ENCODE data around the gene PHC2.

The PHC2 gene

DNA sequence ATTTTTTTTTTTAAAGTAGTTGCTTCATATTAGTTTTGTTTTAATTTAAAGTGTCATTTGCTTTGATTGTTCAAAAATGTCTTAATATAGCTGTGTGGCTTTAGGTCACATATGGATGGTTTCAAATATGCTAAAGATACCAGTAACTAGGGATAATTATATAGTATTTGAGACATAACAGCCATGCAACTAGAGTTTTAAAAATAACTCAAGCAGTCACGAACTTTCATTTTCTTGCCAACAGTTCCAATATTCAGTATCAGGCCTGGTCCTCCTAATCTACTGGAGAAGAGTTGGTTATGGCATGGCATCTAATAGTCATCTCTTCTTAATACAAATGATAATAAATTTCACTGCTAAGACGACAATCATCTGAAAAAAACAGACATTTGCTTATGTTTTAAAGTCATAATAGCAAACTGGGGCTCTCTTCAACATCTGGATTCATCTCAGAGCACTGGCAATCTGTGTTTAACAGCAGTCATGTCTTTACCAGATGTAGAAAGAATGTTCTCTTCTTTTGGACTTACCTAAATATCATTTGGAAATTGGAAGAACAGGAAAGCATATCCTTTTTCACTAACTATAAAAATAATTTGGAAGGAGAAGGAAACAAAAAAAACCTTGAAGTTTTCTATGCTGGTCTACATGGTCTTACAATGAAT, 85.9 kb downstream of the PHC2 start:
- TF ChIP-seq CTCF (conservative IDR thresholded peaks at IDR 0.05; ENCODE audit: low read depth, low read length) = no peak
- peak; percentile 34 for DNase-seq (ENCODE audit: low read depth)
- peak overlapping the region; percentile 8 for H3K4me3 ChIP-seq (ENCODE audit: low read depth, low read length)

DNA sequence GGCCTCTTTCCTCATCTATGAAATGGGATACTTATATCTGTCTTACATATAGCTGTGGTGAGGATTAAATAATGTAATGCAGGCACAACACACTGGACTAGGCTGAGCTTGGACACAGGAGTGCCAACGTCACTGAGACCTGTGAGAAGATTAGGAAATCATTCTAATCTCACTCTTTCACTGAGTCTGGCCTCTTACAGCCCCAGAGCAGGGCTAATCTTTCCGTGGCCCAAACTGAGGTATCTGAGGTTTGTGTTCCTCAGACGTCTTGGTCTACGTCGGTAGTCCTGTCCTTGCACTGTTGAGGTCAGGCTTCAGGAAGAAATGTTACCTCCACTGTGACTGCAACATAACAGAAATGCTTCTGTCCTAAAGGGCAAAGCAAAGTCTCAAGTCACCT, 87.4 kb downstream of the PHC2 start:
- no peak for TF ChIP-seq CTCF (conservative IDR thresholded peaks at IDR 0.05; ENCODE audit: low read depth, low read length)
- peak; percentile 74 for DNase-seq (ENCODE audit: low read depth)
- no peak overlapping the region for H3K4me3 ChIP-seq (ENCODE audit: low read depth, low read length)

DNA sequence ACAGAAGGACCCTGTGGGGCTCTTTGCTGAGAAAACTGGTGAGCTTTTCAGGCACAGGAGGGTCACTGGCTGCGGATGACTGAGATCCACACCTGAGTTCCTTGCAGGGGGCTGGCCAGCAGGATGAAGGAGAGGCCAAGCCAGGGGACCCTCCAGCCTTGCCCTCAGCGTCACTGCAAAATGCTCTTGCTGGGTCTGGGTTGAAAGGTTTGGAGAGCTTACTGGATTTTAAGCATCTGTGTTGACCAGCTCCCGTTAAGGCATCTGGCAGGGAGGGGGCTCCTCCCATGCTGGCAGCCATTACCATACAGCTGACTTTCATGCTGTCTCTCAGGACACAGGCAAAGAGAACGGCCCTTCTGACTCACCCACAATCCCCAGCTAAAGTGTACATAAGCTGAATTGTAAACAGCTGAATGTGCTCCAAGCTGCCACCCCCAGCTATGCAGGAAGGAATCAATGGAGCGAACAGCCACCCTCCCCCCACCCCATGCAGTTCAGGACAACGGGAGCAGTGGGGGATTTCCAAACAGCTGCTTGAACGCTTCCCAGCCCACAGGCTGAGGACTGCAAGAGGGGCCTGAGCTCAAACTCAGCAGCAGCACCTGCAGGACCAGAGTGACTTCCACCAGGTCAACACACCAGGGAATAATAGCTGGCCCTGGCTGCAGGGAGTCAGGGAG, 88.7 kb downstream of the PHC2 start:
- peak; percentile 99 for DNase-seq (ENCODE audit: low read depth)
- TF ChIP-seq CTCF (conservative IDR thresholded peaks at IDR 0.05; ENCODE audit: low read depth, low read length) = peak; percentile 23
- peak overlapping the region; percentile 1 for H3K4me3 ChIP-seq (ENCODE audit: low read depth, low read length)

DNA sequence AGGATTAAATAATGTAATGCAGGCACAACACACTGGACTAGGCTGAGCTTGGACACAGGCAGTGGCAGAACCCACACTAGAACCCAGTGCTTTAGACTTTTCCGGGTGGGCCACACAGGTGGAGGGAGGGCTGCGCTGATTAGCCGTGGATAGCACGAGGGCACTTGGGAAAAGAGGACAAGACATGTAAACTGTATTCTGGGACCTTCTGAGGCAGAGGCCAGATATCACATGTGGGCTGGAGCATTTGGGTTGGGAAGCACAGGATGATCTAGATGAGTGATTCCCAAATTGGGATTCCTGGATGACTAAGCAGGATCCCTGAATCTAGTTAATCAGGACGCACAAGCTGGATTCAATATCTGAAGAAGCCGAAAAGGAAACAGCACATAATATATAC, 89.7 kb downstream of the PHC2 start:
- TF ChIP-seq CTCF (conservative IDR thresholded peaks at IDR 0.05; ENCODE audit: low read depth, low read length) = no peak
- peak; percentile 19 for DNase-seq (ENCODE audit: low read depth)
- no peak overlapping the region for H3K4me3 ChIP-seq (ENCODE audit: low read depth, low read length)

GRCh38 chr1:33339413-33339812, 91.5 kb downstream of the PHC2 start:
- DNase-seq (ENCODE audit: low read depth) = peak; percentile 48
- peak overlapping the region; percentile 22 for H3K4me3 ChIP-seq (ENCODE audit: low read depth, low read length)

DNA sequence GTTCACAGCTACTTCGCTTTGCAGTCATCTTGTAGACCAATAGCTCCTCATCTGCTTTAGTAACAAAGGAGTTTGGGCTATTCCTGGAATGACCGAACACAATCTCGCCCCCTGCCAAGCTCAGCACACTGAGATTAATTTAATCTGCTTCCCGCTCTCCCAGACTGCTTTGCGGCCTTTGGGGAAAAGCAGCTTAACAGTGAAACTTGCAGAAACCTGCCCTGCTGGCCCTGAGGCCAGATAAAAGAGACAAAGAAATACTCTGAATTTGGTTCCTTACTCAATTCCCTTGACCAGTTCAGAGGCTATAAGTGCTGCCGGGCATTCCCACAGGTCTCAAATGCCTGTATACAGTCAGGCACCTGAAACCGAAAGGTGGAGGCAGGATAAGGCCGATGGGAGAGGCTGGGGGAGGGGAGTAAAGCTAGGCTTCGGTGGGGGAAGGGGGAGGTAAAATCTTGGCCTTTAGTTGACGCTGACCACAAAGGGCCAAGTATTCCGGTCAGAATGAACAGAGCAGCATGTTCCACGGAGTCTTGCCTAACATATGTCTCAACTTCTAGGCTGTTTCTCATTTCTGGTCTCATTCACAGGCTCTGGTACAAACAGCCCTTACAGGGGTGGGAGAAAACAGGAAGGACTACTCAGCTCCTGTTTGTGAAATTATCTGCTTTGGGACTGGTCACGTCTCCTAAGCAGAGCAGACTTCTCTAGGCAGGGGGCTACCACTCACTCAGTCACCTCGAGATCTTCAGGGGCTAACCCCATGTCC, 92.3 kb downstream of the PHC2 start:
- DNase-seq (ENCODE audit: low read depth) = peak; percentile 99
- peak overlapping the region; percentile 11 for H3K4me3 ChIP-seq (ENCODE audit: low read depth, low read length)
- no peak for TF ChIP-seq CTCF (conservative IDR thresholded peaks at IDR 0.05; ENCODE audit: low read depth, low read length)

More at GRCh38 chr1:33339413-33339812, 91.5 kb downstream of the PHC2 start:
- peak; percentile 37 for TF ChIP-seq CTCF (conservative IDR thresholded peaks at IDR 0.05; ENCODE audit: low read depth, low read length)

Measured in choroid plexus epithelial cell (primary cell).